Endodermal cell (in vitro differentiated cells): Measurements from ENCODE around the gene FYCO1. TPM values are rescaled to one million over a fixed set of nuclear protein-coding genes. Genes with fewer than 3 reads are reported as not detected.

ENCODE experiments used
- DNase-seq: peaks from one replicate; pipeline ENCODE4 v3.0.0-alpha.2; 2017
- H3K27ac ChIP-seq: 2 replicates; pipeline ENCODE4 v1.5.1; 2013; ENCODE audit warnings: mild to moderate bottlenecking, low read depth, low read length, moderate library complexity
- H3K27me3 ChIP-seq: 2 replicates; pipeline ENCODE4 v1.6.1; 2013; ENCODE audit warnings: mild to moderate bottlenecking, low read length, moderate library complexity; ENCODE audit not compliant: insufficient read depth, control insufficient read depth, poor library complexity, severe bottlenecking
- H3K36me3 ChIP-seq: 2 replicates; pipeline ENCODE4 v1.7.0; 2013; ENCODE audit warnings: mild to moderate bottlenecking, low read length, moderate library complexity; ENCODE audit not compliant: control insufficient read depth, insufficient read depth
- H3K4me1 ChIP-seq: one replicate; pipeline ENCODE4 v1.7.0; 2013; ENCODE audit warnings: low read length; ENCODE audit not compliant: control insufficient read depth, insufficient read depth
- H3K4me3 ChIP-seq: 2 replicates; pipeline ENCODE4 v1.5.1; 2013; ENCODE audit warnings: mild to moderate bottlenecking, low read length, moderate library complexity
- H3K9ac ChIP-seq: 2 replicates; pipeline ENCODE4 v1.6.1; 2013; ENCODE audit warnings: mild to moderate bottlenecking, low read length, moderate library complexity; ENCODE audit not compliant: poor library complexity, severe bottlenecking; ENCODE audit errors: extremely low read depth
- H3K9me3 ChIP-seq: 2 replicates; pipeline ENCODE4 v1.6.1; 2013; ENCODE audit warnings: mild to moderate bottlenecking, low read length, moderate library complexity; ENCODE audit not compliant: control insufficient read depth
- H3K27ac Mint-ChIP-seq: 2 replicates; pipeline ENCODE4 v1.8.0; 2020; ENCODE audit warnings: mixed read lengths
- H3K27me3 Mint-ChIP-seq: 2 replicates; pipeline ENCODE4 v1.8.0; 2021; ENCODE audit warnings: mild to moderate bottlenecking, mixed read lengths; ENCODE audit not compliant: insufficient read depth
- H3K36me3 Mint-ChIP-seq: 2 replicates; pipeline ENCODE4 v1.8.0; 2020; ENCODE audit warnings: low read depth, mixed read lengths
- H3K4me1 Mint-ChIP-seq: 2 replicates; pipeline ENCODE4 v1.8.0; 2020; ENCODE audit warnings: mixed read lengths
- H3K4me3 Mint-ChIP-seq: 2 replicates; pipeline ENCODE4 v1.8.0; 2020; ENCODE audit warnings: mild to moderate bottlenecking, moderate library complexity, mixed read lengths
- H3K9me3 Mint-ChIP-seq: 2 replicates; pipeline ENCODE4 v1.8.0; 2020; ENCODE audit warnings: mild to moderate bottlenecking, mixed read lengths
- CTCF ChIP-seq: fragments of 200-600 bp; sonication (generic); conservative IDR thresholded peaks from 2 replicates; pipeline ENCODE4 v1.5.0; 2021; ENCODE audit warnings: antibody characterized with exemption, mild to moderate bottlenecking
- WGBS, 2 experiments: methylation state at CpG; one replicate each; pipeline versions ENCODE4 v1.1.5 to v1.1.7; 2013; ENCODE audit warnings: missing lambda C conversion rate in 2 of 2, mixed read lengths in 1 of 2; ENCODE audit not compliant: insufficient coverage in 1 of 2, insufficient read length in 1 of 2; 5-methylcytosine and 5-hydroxymethylcytosine counted together
- total RNA-seq, 2 donors: library from RNA; stranded (reverse); fragmentation: NEBNext Ultra II Directional in 1 of 2; extraction: Animal tissue kit (Norgen Biotek cat#: 25700) in 1 of 2; gene quantifications; 2 replicates in 1 of 2; 3 replicates in 1 of 2; pipeline ENCODE4 v1.2.1, GENCODE V29; 2021

The FYCO1 gene
- total RNA-seq, 2 donors from 2014 or later = 11.3 to 11.8 TPM

- H3K27me3 Mint-ChIP-seq = peaks cover 10% of the 10 kb centered on the region
- H3K4me3 Mint-ChIP-seq = no peak overlapping the region
- Histone ChIP-seq H3K9ac (no peak overlapping the region), H3K27me3 (no peaks in the 10 kb centered on the region), H3K36me3 (no peaks in the 10 kb centered on the region), H3K4me1 (peaks cover 2% of the 10 kb centered on the region), H3K27ac (no peak overlapping the region), H3K9me3 (no peaks in the 10 kb centered on the region), H3K4me3 (no peak overlapping the region)
- 93 to 100% methylated on average over 2 to 3 of the region's 3 CpGs for WGBS, 2 experiments
- no peak for DNase-seq
- no peaks in the 10 kb centered on the region for H3K36me3 Mint-ChIP-seq
- no peaks in the 10 kb centered on the region for H3K9me3 Mint-ChIP-seq
- no peak overlapping the region for H3K27ac Mint-ChIP-seq
- H3K4me1 Mint-ChIP-seq = peaks cover 30% of the 10 kb centered on the region
- TF ChIP-seq CTCF = no peak
These were observed 2.1 kb downstream of the FYCO1 start for GRCh38 chr3:45993421-45994027.

- no peak overlapping the region for H3K4me3 Mint-ChIP-seq
- peak overlapping the region; percentile 45 for H3K27ac Mint-ChIP-seq
- 82 to 100% methylated on average over 1 to 2 of the region's 2 CpGs for WGBS, 2 experiments
These were observed 2.8 kb downstream of the FYCO1 start for GRCh38 chr3:45992821-45993221.

GRCh38 chr3:45992133-45992729 lies 3.4 kb downstream of the FYCO1 start:
- Histone ChIP-seq H3K27ac (no peak overlapping the region), H3K9me3 (no peaks in the 10 kb centered on the region), H3K36me3 (no peaks in the 10 kb centered on the region), H3K4me1 (peaks cover 5% of the 10 kb centered on the region), H3K9ac (no peak overlapping the region), H3K4me3 (no peak overlapping the region), H3K27me3 (no peaks in the 10 kb centered on the region)
- no peaks in the 10 kb centered on the region for H3K36me3 Mint-ChIP-seq
- H3K27me3 Mint-ChIP-seq = peaks cover 10% of the 10 kb centered on the region
- peaks cover 41% of the 10 kb centered on the region for H3K4me1 Mint-ChIP-seq
- H3K4me3 Mint-ChIP-seq = no peak overlapping the region
- WGBS, 2 experiments = 84 to 100% methylated on average over 2 of the region's 2 CpGs
- no peak for TF ChIP-seq CTCF
- H3K9me3 Mint-ChIP-seq = no peaks in the 10 kb centered on the region
- no peak overlapping the region for H3K27ac Mint-ChIP-seq
- DNase-seq = no peak

More at GRCh38 chr3:45992821-45993221, 2.8 kb downstream of the FYCO1 start:
- no peak for DNase-seq
- Mint-ChIP-seq H3K27me3 (peaks cover 10% of the 10 kb centered on the region), H3K36me3 (no peaks in the 10 kb centered on the region), H3K4me1 (peaks cover 36% of the 10 kb centered on the region), H3K9me3 (no peaks in the 10 kb centered on the region)
- Histone ChIP-seq H3K4me1 (peaks cover 2% of the 10 kb centered on the region), H3K9me3 (no peaks in the 10 kb centered on the region), H3K4me3 (no peak overlapping the region), H3K36me3 (no peaks in the 10 kb centered on the region), H3K27me3 (no peaks in the 10 kb centered on the region), H3K27ac (no peak overlapping the region), H3K9ac (no peak overlapping the region)
- TF ChIP-seq CTCF = no peak
